ENCODE measurements around the gene PRDM2. TPM values are rescaled to one million over a fixed set of nuclear protein-coding genes. Genes with fewer than 3 reads are reported as not detected.

PRDM2 gene
- total and polyA plus RNA-seq, 2 donors (not counting 1 experiment from before 2014, with no cell fraction given): 9.1 to 11.6 TPM

DNA sequence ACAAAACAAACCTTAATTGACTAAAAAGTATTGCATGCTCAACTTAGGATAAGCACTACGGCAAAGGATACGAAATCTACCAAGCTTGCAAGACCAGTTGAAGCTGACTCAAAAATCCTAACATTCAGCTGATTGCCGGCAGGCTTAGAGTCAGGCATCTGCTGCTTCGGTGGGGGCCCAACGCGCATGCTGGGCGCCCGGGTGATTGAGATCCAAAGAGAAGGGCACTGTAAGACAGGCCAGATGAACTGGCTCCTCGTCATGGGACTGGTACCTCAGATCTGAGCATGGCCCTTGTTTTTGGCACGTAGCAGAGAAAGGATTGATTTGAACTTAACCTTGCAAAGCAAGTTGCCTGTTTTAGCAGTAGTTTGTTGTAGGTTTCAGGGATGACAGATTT, 86.6 kb downstream of the PRDM2 start:
- Histone ChIP-seq H3K9ac (ENCODE audit: insufficient read depth, low read length) (no peak overlapping the region), H2AFZ (ENCODE audit: low read length) (no peak overlapping the region), H3K4me2 (ENCODE audit: extremely low read depth, insufficient read depth, low read length) (no peak overlapping the region), H4K20me1 (ENCODE audit: control insufficient read depth, extremely low read depth, insufficient read depth, low read length) (no peaks in the 10 kb centered on the region), H3K27ac (ENCODE audit: insufficient read depth, low read length) (no peak overlapping the region), H3K36me3 (ENCODE audit: control insufficient read depth, insufficient read depth, low read length) (peaks cover 3% of the 10 kb centered on the region), H3K9me3 (ENCODE audit: control insufficient read depth, insufficient read depth, low read depth, low read length) (no peaks in the 10 kb centered on the region), H3K4me3 (replicated peaks in 1 of 4; ENCODE audit: control extremely low read depth in 1 of 4, insufficient read depth in 1 of 4, low read depth in 3 of 4, low read length in 4 of 4) (no peak overlapping the region), H3K27me3 (ENCODE audit: control insufficient read depth, insufficient read depth, low read length) (no peaks in the 10 kb centered on the region), H3K79me2 (ENCODE audit: control insufficient read depth, insufficient read depth, low read length) (peaks cover 68% of the 10 kb centered on the region), H3K4me1 (ENCODE audit: control insufficient read depth, extremely low read depth, insufficient read depth, low read length) (peaks cover 8% of the 10 kb centered on the region)
- no peak for DNase-seq (ENCODE audit: low read depth in 2 of 2)
- TF ChIP-seq CTCF (conservative IDR thresholded peaks at IDR 0.05 in 1 of 2, IDR thresholded peaks at IDR 0.05 in 1 of 2; ENCODE audit: low read depth in 1 of 2, low read length in 2 of 2): no peak
- TF ChIP-seq EZH2 (IDR thresholded peaks at IDR 0.05; ENCODE audit: low read length, missing control alignments): no peak

DNA sequence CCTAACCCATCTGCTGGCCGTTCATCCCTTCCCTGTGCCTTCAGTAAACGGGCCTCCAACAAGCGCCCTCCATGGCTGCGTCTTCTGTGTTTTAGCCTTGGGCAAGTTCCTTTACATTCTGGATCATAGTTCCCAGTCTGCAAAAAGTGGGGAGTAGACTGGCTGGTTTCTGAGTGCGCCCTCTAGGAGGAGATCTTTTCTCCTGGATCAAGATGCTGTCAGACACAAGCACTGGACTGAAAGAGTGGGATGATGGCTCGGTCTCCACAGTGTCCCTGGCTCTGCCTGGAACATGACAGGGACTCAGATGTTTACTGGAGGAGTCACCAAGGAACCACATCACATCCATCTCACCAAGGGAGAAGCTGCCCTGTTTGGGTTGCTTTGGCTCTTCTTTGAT, 88.8 kb downstream of the PRDM2 start:
- Histone ChIP-seq H3K4me3 (replicated peaks in 1 of 4; ENCODE audit: control extremely low read depth in 1 of 4, insufficient read depth in 1 of 4, low read depth in 3 of 4, low read length in 4 of 4) (no peak overlapping the region), H3K36me3 (ENCODE audit: control insufficient read depth, insufficient read depth, low read length) (peaks cover 1% of the 10 kb centered on the region), H4K20me1 (ENCODE audit: control insufficient read depth, extremely low read depth, insufficient read depth, low read length) (no peaks in the 10 kb centered on the region), H3K9ac (ENCODE audit: insufficient read depth, low read length) (no peak overlapping the region), H3K27me3 (ENCODE audit: control insufficient read depth, insufficient read depth, low read length) (no peaks in the 10 kb centered on the region), H3K4me1 (ENCODE audit: control insufficient read depth, extremely low read depth, insufficient read depth, low read length) (no peaks in the 10 kb centered on the region), H2AFZ (ENCODE audit: low read length) (no peak overlapping the region), H3K79me2 (ENCODE audit: control insufficient read depth, insufficient read depth, low read length) (peaks cover 58% of the 10 kb centered on the region), H3K9me3 (ENCODE audit: control insufficient read depth, insufficient read depth, low read depth, low read length) (no peaks in the 10 kb centered on the region), H3K4me2 (ENCODE audit: extremely low read depth, insufficient read depth, low read length) (no peak overlapping the region), H3K27ac (ENCODE audit: insufficient read depth, low read length) (no peak overlapping the region)
- no peak for TF ChIP-seq CTCF (conservative IDR thresholded peaks at IDR 0.05 in 1 of 2, IDR thresholded peaks at IDR 0.05 in 1 of 2; ENCODE audit: low read depth in 1 of 2, low read length in 2 of 2)
- no peak for TF ChIP-seq EZH2 (IDR thresholded peaks at IDR 0.05; ENCODE audit: low read length, missing control alignments)
- no peak for DNase-seq (ENCODE audit: low read depth in 2 of 2)

DNA sequence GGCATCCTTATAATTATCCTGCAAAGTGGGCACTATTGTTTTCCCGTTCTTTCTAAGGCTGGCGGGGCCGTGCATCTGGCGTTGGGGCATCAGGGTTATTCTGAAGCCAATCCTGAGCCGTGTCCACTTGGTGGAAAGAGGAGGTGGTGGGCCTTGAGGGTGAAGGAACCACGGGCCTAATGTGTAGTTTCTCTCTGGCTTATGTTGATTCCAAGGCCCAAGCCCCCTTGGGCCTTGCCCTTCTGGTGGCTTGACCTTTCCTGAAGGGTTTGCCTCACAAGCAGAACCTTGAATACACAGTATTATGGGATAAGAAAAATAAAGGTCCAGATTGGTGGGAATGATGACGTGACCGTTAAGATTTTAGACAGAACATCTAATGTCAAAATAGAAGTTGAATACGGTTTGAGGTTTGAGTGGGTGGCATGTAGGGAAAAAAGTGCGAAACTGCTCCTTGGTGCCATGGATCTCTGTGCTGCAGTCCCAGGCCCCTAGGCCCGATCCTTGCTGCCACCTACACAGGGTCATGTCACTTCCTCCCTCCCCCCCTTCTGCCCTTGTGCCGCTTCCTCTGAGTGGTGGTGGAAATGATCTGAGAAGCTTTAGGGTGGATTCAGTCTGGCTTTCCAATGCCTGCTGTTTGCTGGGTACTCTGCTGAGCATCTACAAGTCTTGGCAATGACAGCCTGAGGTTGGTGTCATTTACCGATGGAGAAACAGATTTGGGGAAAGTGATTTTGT, 90.5 kb downstream of the PRDM2 start:
- no peaks in the 10 kb centered on the region for H3K4me1 ChIP-seq (ENCODE audit: control insufficient read depth, extremely low read depth, insufficient read depth, low read length)
- no peak overlapping the region for H2AFZ ChIP-seq (ENCODE audit: low read length)
- H4K20me1 ChIP-seq (ENCODE audit: control insufficient read depth, extremely low read depth, insufficient read depth, low read length): no peaks in the 10 kb centered on the region
- peaks cover 1% of the 10 kb centered on the region for H3K36me3 ChIP-seq (ENCODE audit: control insufficient read depth, insufficient read depth, low read length)
- no peaks in the 10 kb centered on the region for H3K27me3 ChIP-seq (ENCODE audit: control insufficient read depth, insufficient read depth, low read length)
- no peak overlapping the region for H3K4me2 ChIP-seq (ENCODE audit: extremely low read depth, insufficient read depth, low read length)
- H3K4me3 ChIP-seq (replicated peaks in 1 of 4; ENCODE audit: control extremely low read depth in 1 of 4, insufficient read depth in 1 of 4, low read depth in 3 of 4, low read length in 4 of 4): no peak overlapping the region
- no peaks in the 10 kb centered on the region for H3K9me3 ChIP-seq (ENCODE audit: control insufficient read depth, insufficient read depth, low read depth, low read length)
- DNase-seq (ENCODE audit: low read depth in 2 of 2): no peak
- no peak for TF ChIP-seq CTCF (conservative IDR thresholded peaks at IDR 0.05 in 1 of 2, IDR thresholded peaks at IDR 0.05 in 1 of 2; ENCODE audit: low read depth in 1 of 2, low read length in 2 of 2)
- no peak for TF ChIP-seq EZH2 (IDR thresholded peaks at IDR 0.05; ENCODE audit: low read length, missing control alignments)
- no peak overlapping the region for H3K27ac ChIP-seq (ENCODE audit: insufficient read depth, low read length)
- no peak overlapping the region for H3K9ac ChIP-seq (ENCODE audit: insufficient read depth, low read length)
- peaks cover 44% of the 10 kb centered on the region for H3K79me2 ChIP-seq (ENCODE audit: control insufficient read depth, insufficient read depth, low read length)
